ENCODE results near the gene PTPN21. TPM values are rescaled to one million over a fixed set of nuclear protein-coding genes. Genes with fewer than 3 reads are reported as not detected.

Gene PTPN21
- total and polyA plus RNA-seq, 2 of the 13 experiments (the other 11 are each of a cell fraction or from before 2014, with no cell fraction given), result 2.0 to 3.7 TPM

- TF ChIP-seq ZNF513 (CRISPR knock-in tag; conservative IDR thresholded peaks at IDR 0.05) (no peak), HCFC1 (IDR thresholded peaks at IDR 0.05; ENCODE audit: low read depth, low read length) (no peak), SNAPC2 (CRISPR knock-in tag; IDR thresholded peaks at IDR 0.05) (peak; percentile 80; the same call in 1 of the 2 replicates), MXD4 (CRISPR knock-in tag; IDR thresholded peaks at IDR 0.05) (peak; percentile 48), ZSCAN30 (CRISPR knock-in tag; IDR thresholded peaks at IDR 0.05) (no peak), SMARCC2 (IDR thresholded peaks at IDR 0.05) (no peak), U2AF1 (optimal IDR thresholded peaks at IDR 0.05; ENCODE audit: low read depth, low read length) (no peak), YEATS2 (CRISPR knock-in tag; IDR thresholded peaks at IDR 0.05; ENCODE audit: borderline replicate concordance) (peak; percentile 82; the same call in 1 of the 2 replicates), ZSCAN25 (CRISPR knock-in tag; IDR thresholded peaks at IDR 0.05) (peak; percentile 18; the same call in 1 of the 2 replicates), HDAC1 (CRISPR knock-in tag; IDR thresholded peaks at IDR 0.05) (peak; percentile 94), ZNF576 (CRISPR knock-in tag; IDR thresholded peaks at IDR 0.05) (0 out of 2 replicates have a peak, but pooled peaks have one; percentile 41), ZNF34 (CRISPR knock-in tag; IDR thresholded peaks at IDR 0.05; ENCODE audit: borderline replicate concordance) (no peak), PAXIP1 (CRISPR knock-in tag; conservative IDR thresholded peaks at IDR 0.05) (peak; percentile 55; the same call in 1 of the 2 replicates), ELF1 (CRISPR knock-in tag; IDR thresholded peaks at IDR 0.05) (no peak), MTF1 (CRISPR knock-in tag; IDR thresholded peaks at IDR 0.05) (no peak; the same call in 1 of the 2 replicates), ZNF569 (CRISPR knock-in tag; IDR thresholded peaks at IDR 0.05; ENCODE audit: borderline replicate concordance) (peak; percentile 62; the same call in 1 of the 2 replicates), ZNF839 (CRISPR knock-in tag; IDR thresholded peaks at IDR 0.05; ENCODE audit: borderline replicate concordance) (0 out of 2 replicates have a peak, but pooled peaks have one; percentile 76), DNMT1 (CRISPR knock-in tag; IDR thresholded peaks at IDR 0.05) (0 out of 2 replicates have a peak, but pooled peaks have one; percentile 24), NFRKB (IDR thresholded peaks at IDR 0.05) (no peak), BHLHE40 (IDR thresholded peaks at IDR 0.05; ENCODE audit: low read length) (0 out of 2 replicates have a peak, but pooled peaks have one; percentile 10)
- TF ChIP-seq, protein P1, sequence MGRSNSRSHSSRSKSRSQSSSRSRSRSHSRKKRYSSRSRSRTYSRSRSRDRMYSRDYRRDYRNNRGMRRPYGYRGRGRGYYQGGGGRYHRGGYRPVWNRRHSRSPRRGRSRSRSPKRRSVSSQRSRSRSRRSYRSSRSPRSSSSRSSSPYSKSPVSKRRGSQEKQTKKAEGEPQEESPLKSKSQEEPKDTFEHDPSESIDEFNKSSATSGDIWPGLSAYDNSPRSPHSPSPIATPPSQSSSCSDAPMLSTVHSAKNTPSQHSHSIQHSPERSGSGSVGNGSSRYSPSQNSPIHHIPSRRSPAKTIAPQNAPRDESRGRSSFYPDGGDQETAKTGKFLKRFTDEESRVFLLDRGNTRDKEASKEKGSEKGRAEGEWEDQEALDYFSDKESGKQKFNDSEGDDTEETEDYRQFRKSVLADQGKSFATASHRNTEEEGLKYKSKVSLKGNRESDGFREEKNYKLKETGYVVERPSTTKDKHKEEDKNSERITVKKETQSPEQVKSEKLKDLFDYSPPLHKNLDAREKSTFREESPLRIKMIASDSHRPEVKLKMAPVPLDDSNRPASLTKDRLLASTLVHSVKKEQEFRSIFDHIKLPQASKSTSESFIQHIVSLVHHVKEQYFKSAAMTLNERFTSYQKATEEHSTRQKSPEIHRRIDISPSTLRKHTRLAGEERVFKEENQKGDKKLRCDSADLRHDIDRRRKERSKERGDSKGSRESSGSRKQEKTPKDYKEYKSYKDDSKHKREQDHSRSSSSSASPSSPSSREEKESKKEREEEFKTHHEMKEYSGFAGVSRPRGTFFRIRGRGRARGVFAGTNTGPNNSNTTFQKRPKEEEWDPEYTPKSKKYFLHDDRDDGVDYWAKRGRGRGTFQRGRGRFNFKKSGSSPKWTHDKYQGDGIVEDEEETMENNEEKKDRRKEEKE (IDR thresholded peaks at IDR 0.05), result no peak
These were observed 8.3 kb upstream of the PTPN21 start, which contains the start of gene ZC3H14 (continued) for GRCh38 chr14:88562831-88563686.
